GM19372 (cell line): Measurements from ENCODE around the gene WDR72.

Experiments
- ATAC-seq: cut with Tn5 transposase; IDR thresholded peaks from one replicate; pipeline ENCODE4 v1.9.1; 2021; ENCODE audit warnings: mild to moderate bottlenecking, low read depth, moderate library complexity; ENCODE audit not compliant: unreplicated experiment

Gene WDR72

GRCh38 chr15:53472210-53472609 lies 287.3 kb downstream of the WDR72 start:
- ATAC-seq, result no peak

- ATAC-seq, result no peak
Observed at GRCh38 chr15:53470743-53471142, 288.7 kb downstream of the WDR72 start.

DNA sequence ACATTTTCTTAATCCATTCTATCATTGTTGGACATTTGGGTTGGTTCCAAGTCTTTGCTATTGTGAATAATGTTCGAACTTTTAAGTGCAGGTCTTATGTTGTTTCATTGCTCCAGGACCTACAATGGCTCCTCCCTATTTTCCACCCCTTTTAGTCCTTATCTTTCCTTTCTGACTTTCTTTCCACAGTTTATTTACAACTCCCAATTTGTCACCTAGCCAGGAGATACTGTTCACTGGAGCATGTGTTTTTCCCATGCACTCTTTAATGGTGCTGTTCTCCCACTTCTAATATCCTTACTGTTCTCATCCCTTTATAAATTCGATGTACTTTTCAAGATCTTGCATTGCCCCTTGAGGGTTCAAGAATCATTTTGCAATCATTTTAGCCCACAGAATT lies 290.0 kb downstream of the WDR72 start:
- no peak for ATAC-seq
